ENCODE measurements around the gene RABAC1. TPM values are rescaled to one million over a fixed set of nuclear protein-coding genes. Genes with fewer than 3 reads are reported as not detected.
A peak's percentile ranks its signal among the peaks of the same experiment; 100 is the strongest.

The RABAC1 gene
- total RNA-seq, 1 experiment from 2014 or later: 69.1 TPM

GRCh38 chr19:41934849-41935374 is 24.2 kb downstream of the RABAC1 start:
- intact Hi-C loops (cut with micrococcal nuclease; ENCODE audit: unreplicated experiment): loop anchor here (10.0 kb wide), 1 partner anchor 50 kb away; the partner anchor contains the start of gene ARHGEF1
- ChIA-PET POLR2A (no interaction called here), CTCF (interaction anchor here (0.6 kb wide), 3 partner anchors 29 to 100 kb away, joined by 3 to 5 read pairs (median 5); no protein-coding TSS in a partner anchor)
- H3K4me3 ChIP-seq (ENCODE audit: low read depth in 2 of 2, low read length in 2 of 2): no peak overlapping the region
- peak; percentile 84 for ATAC-seq
- TF ChIP-seq CTCF (IDR thresholded peaks at IDR 0.05) (peak; percentile 91), TCF7L2 (IDR thresholded peaks at IDR 0.05; ENCODE audit: low read depth, low read length) (no peak)
- in situ Hi-C loops (cut with HindIII; ENCODE audit: low pct_unique_long_range_greater_than_20kb, low sequenced_read_pairs): no loop called here
- DNase-seq (ENCODE audit: low read depth, low spot score): peak; percentile 30
- H3K27me3 ChIP-seq (ENCODE audit: control insufficient read depth, insufficient read depth, low read length): no peaks in the 10 kb centered on the region; the same call in 1 of the 2 replicates
- H3K4me1 ChIP-seq (ENCODE audit: control insufficient read depth, insufficient read depth, low read length): no peaks in the 10 kb centered on the region
- H3K36me3 ChIP-seq (ENCODE audit: control insufficient read depth, insufficient read depth, low read length): no peaks in the 10 kb centered on the region
- no TSS peak for BruUV-seq (replicated peaks)
- no peaks in the 10 kb centered on the region for H3K9me3 ChIP-seq (ENCODE audit: control insufficient read depth, insufficient read depth, low read depth, low read length)
- H3K27ac ChIP-seq (ENCODE audit: low read length): no peak overlapping the region

- no peaks in the 10 kb centered on the region for H3K36me3 ChIP-seq (ENCODE audit: control insufficient read depth, insufficient read depth, low read length)
- H3K4me1 ChIP-seq (ENCODE audit: control insufficient read depth, insufficient read depth, low read length): no peaks in the 10 kb centered on the region; the same call in 1 of the 2 replicates
- in situ Hi-C loops (cut with HindIII; ENCODE audit: low pct_unique_long_range_greater_than_20kb, low sequenced_read_pairs): no loop called here
- ChIA-PET POLR2A (no interaction called here), CTCF (interaction anchor here (0.6 to 0.7 kb wide), 3 partner anchors 9 to 91 kb away, joined by 3 to 5 read pairs (median 4); no protein-coding TSS in a partner anchor)
- H3K27ac ChIP-seq (ENCODE audit: low read length): no peak overlapping the region
- H3K4me3 ChIP-seq (ENCODE audit: low read depth in 2 of 2, low read length in 2 of 2): no peak overlapping the region
- intact Hi-C loops (cut with micrococcal nuclease; ENCODE audit: unreplicated experiment): loop anchor here (10.0 kb wide), 1 partner anchor 49 kb away; the partner anchor contains the start of gene ARHGEF1
- ATAC-seq: 0 out of 2 replicates have a peak, but pooled peaks have one; percentile 3
- TF ChIP-seq POLR2AphosphoS5 (IDR thresholded peaks at IDR 0.05; ENCODE audit: low read depth, low read length) (no peak), SIN3A (IDR thresholded peaks at IDR 0.05; ENCODE audit: borderline replicate concordance, insufficient read depth, low read depth, low read length) (no peak), REST (IDR thresholded peaks at IDR 0.05; ENCODE audit: insufficient read depth in 1 of 2, low read depth in 2 of 2, low read length in 1 of 2) (no peak)
- peaks cover 3% of the 10 kb centered on the region; the same call in 1 of the 2 replicates for H3K27me3 ChIP-seq (ENCODE audit: control insufficient read depth, insufficient read depth, low read length)
- BruUV-seq (replicated peaks): no TSS peak
- no peak for DNase-seq (ENCODE audit: low read depth, low spot score)
- H3K9me3 ChIP-seq (ENCODE audit: control insufficient read depth, insufficient read depth, low read depth, low read length): no peaks in the 10 kb centered on the region
These were observed 25.3 kb downstream of the RABAC1 start for GRCh38 chr19:41933693-41934426.
